ENCODE results near the gene OCSTAMP.
A peak's percentile ranks its signal among the peaks of the same experiment; 100 is the strongest.

The OCSTAMP gene

DNA sequence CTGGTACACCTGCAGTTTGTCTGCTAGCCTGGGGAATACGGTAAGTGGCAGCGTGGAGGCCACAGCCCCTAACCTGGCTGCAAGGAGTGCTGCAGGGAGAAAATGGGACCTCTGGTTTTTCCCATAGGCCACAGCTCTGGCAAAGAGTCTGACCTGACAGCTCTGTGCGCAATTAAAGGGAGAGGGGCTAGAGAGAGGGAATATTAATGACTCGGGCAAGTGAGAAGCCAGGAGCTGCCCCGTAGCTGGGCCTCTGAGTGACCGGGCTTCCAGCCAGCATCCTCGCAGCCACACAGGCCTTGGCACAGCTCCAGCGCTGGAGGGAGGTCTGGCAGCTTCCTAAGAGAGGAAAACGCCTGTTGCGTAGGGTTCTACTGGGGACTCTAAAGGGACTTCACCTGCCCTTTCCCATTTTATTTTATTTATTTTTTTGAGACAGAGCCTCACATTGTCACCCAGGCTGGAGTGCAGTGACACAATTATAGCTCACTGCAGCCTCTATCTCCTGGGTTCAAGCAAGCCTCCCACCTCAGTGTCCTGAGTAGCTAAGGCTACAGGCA lies 18.2 kb upstream of the OCSTAMP start:
- no peak for DNase-seq (ENCODE audit: insufficient read length, low spot score)

DNA sequence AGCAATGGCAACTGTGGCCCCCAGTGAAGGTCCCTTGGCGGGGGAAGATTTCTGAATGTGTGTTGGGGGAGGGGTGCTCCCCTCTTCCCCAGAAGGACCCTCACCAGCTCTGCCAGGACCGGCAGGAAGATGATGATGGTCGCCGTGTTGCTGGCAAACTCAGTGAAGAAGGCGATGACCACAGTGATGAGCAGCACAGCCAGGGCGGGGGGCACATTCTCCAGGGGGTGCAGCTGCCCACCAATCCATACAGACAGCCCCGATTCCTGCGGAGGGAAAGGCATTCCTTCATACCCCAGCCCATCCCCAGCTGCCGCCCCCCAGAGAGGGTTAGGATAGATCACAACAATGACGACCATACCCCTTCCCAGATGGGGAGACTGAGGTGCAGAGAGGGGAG lies 15.7 kb upstream of the OCSTAMP start:
- no peak for DNase-seq (ENCODE audit: insufficient read length, low spot score)
- no peak for FAIRE-seq
- TF ChIP-seq, protein P1, sequence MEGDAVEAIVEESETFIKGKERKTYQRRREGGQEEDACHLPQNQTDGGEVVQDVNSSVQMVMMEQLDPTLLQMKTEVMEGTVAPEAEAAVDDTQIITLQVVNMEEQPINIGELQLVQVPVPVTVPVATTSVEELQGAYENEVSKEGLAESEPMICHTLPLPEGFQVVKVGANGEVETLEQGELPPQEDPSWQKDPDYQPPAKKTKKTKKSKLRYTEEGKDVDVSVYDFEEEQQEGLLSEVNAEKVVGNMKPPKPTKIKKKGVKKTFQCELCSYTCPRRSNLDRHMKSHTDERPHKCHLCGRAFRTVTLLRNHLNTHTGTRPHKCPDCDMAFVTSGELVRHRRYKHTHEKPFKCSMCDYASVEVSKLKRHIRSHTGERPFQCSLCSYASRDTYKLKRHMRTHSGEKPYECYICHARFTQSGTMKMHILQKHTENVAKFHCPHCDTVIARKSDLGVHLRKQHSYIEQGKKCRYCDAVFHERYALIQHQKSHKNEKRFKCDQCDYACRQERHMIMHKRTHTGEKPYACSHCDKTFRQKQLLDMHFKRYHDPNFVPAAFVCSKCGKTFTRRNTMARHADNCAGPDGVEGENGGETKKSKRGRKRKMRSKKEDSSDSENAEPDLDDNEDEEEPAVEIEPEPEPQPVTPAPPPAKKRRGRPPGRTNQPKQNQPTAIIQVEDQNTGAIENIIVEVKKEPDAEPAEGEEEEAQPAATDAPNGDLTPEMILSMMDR (IDR thresholded peaks at IDR 0.05; ENCODE audit: insufficient read depth, missing control alignments): no peak

More for the DNA sequence above, 18.2 kb upstream of the OCSTAMP start:
- FAIRE-seq: no peak
- TF ChIP-seq, protein P1 (IDR thresholded peaks at IDR 0.05; ENCODE audit: insufficient read depth, missing control alignments): no peak

DNA sequence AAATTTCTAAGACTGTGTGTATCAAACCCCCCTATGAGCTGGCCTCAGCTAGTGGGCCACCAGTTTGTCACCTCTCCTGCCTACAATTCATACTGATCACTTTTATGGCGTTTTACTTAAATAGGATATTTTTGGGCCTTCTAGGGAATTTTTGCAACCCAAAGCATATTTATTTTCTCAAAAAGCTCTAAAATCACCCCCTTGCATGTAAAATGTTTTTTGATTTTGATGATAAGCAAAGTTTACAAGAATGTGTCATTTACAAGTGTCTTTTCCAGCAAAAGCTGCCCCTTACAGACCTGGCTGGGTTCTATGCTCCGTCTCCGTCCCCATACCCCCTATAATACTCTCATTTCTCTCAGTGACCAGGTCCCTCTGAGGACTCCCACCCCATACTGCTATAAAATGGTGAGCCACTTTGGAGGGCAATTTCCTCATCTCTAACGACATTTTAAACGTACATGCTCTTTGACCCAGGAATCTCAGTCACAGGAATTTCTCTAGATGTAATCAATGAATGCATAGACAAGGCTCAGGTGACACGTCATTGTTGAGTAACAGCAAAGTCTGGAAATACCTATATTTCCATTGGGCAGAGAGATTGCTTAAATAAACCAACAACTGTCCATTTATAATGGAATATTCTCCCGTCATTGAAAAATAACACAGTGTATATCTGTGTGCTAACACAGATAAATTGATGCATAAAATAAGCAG lies 13.9 kb upstream of the OCSTAMP start:
- TF ChIP-seq, protein P1 (IDR thresholded peaks at IDR 0.05; ENCODE audit: insufficient read depth, missing control alignments): no peak

DNA sequence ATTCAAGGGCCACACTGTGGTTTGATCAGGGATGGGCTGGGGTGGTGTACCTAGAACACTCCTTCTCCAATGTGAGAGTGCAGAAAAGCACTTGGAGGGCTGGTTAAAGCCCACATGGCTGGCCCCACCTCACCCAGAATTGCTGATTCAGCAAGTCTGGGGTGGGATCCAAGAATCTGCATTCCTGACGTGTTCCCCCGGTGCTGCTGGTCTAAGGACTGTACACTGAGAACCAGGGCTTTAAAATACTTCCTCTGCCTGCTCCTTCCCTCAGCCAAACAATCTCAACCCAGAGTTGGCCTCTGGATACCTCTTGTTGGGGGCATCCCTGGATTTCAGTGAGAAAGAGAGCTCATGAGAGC lies 13.4 kb upstream of the OCSTAMP start:
- DNase-seq (ENCODE audit: insufficient read length, low spot score) (no peak), FAIRE-seq (no peak)
- TF ChIP-seq, protein P1 (IDR thresholded peaks at IDR 0.05; ENCODE audit: insufficient read depth, missing control alignments): no peak

More for the DNA sequence above, 13.9 kb upstream of the OCSTAMP start:
- FAIRE-seq: no peak
- no peak for DNase-seq (ENCODE audit: insufficient read length, low spot score)

DNA sequence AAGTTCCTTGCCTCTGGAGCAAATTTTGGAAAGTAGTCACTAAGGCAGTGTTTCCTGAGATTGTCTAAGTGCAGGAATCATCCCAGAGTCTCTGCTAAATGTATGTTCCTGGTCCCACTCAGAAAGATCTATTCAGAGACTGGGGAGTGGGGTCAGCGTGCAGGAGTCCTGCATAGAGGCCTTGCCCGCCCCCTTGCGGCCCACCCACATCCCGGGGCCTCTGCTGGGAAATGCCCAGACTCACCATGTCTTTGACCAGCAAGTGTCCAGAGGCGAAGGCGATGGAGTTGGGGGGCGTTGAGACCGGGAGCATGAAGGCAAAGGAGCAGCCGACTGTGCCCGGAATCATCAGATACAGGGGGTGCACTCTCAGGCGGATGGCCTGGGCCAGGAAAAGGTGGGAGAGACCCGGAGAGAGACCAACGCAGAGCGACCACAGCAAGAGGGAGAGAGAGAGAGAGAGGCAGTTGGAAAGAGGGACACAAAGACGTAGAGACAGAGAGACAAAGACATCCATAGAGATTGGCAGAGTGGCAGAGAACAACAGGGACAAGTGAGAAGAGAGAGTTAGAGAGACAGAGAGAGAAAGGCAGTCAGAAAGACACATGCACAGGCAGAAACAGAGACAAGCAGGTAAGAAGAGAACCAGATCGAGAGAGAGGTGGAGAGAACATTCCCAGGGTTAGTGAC lies 12.9 kb upstream of the OCSTAMP start:
- FAIRE-seq: no peak
- TF ChIP-seq, protein P1 (IDR thresholded peaks at IDR 0.05; ENCODE audit: insufficient read depth, missing control alignments): no peak
- no peak for DNase-seq (ENCODE audit: insufficient read length, low spot score)

DNA sequence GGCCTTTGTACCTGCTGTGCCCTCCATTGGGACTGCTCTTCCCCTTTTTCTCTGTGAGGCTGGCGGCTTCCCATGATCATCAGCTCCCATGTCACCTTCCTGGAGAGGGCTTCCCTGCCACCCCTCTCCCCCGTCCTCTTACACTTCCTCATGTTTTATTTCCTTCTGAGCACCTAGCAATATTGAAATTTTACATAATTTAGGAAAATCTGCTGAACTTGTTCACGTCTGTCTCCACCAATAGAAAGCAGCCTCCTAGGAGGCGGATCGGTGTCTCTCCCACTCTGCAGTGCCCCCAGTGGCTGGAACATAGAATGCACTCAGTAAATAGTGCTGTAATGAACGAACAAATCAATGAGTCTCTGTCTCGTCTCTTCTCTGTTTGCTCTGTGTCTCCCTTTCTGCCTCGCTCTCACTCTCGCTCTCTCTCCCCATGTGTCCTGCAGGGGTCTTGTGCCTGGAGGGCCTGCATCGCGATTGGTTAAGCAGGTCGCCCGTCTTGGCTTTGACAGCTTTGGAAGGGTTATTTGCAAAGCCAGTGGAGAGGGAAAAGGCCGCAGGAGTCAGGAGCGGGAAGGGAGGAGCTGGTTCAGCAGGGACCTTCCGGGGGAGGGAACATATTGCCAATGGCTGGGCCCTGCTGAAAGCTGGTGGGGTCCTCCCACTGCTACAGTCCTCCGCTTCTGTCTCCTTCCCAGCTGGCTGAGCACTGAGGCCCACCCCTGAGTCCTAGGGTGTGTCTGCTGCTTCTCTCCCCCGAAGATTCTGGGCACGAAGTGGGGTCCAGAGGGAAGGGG lies 12.1 kb upstream of the OCSTAMP start:
- FAIRE-seq (no peak), DNase-seq (ENCODE audit: insufficient read length, low spot score) (peak; percentile 78)
- TF ChIP-seq, protein P1 (IDR thresholded peaks at IDR 0.05; ENCODE audit: insufficient read depth, missing control alignments): peak; percentile 70
